Measurements from ENCODE around the gene ALKBH3. TPM values are rescaled to one million over a fixed set of nuclear protein-coding genes. Genes with fewer than 3 reads are reported as not detected.

Gene ALKBH3
- total RNA-seq, 1 experiment from 2014 or later, result 13.3 TPM

- TF ChIP-seq ZSCAN18 (CRISPR knock-in tag; IDR thresholded peaks at IDR 0.05), result no peak
Observed at GRCh38 chr11:43921561-43922294, 41.1 kb downstream of the ALKBH3 start (continued).

GRCh38 chr11:43922295-43922648 lies 41.6 kb downstream of the ALKBH3 start:
- ATAC-seq, result no peak
- Mint-ChIP-seq H3K27ac (no peak overlapping the region; the same call in 1 of the 2 replicates), H3K27me3 (ENCODE audit: low read depth) (no peaks in the 10 kb centered on the region), H3K36me3 (peaks cover 2% of the 10 kb centered on the region; the same call in 1 of the 2 replicates), H3K9me3 (no peaks in the 10 kb centered on the region), H3K4me1 (peaks cover 17% of the 10 kb centered on the region), H3K4me3 (no peak overlapping the region)
- CTCF ChIA-PET, result interaction anchor here (0.7 to 4.2 kb wide), 3 partner anchors 9 to 171 kb away, joined by 3 to 20 read pairs (median 3); partner anchors contain the start of gene C11orf96
- POLR2A ChIA-PET, result no interaction called here
- TF ChIP-seq ZNF396 (CRISPR knock-in tag; IDR thresholded peaks at IDR 0.05; ENCODE audit: borderline replicate concordance), result no peak
- TF ChIP-seq ETV6 (CRISPR knock-in tag; IDR thresholded peaks at IDR 0.05), result no peak
- TF ChIP-seq ZNF219 (CRISPR knock-in tag; IDR thresholded peaks at IDR 0.05; ENCODE audit: borderline replicate concordance), result no peak
- TF ChIP-seq, protein P1, sequence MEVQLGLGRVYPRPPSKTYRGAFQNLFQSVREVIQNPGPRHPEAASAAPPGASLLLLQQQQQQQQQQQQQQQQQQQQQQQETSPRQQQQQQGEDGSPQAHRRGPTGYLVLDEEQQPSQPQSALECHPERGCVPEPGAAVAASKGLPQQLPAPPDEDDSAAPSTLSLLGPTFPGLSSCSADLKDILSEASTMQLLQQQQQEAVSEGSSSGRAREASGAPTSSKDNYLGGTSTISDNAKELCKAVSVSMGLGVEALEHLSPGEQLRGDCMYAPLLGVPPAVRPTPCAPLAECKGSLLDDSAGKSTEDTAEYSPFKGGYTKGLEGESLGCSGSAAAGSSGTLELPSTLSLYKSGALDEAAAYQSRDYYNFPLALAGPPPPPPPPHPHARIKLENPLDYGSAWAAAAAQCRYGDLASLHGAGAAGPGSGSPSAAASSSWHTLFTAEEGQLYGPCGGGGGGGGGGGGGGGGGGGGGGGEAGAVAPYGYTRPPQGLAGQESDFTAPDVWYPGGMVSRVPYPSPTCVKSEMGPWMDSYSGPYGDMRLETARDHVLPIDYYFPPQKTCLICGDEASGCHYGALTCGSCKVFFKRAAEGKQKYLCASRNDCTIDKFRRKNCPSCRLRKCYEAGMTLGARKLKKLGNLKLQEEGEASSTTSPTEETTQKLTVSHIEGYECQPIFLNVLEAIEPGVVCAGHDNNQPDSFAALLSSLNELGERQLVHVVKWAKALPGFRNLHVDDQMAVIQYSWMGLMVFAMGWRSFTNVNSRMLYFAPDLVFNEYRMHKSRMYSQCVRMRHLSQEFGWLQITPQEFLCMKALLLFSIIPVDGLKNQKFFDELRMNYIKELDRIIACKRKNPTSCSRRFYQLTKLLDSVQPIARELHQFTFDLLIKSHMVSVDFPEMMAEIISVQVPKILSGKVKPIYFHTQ (CRISPR knock-in tag; IDR thresholded peaks at IDR 0.05), result no peak
- TF ChIP-seq GABPB1 (CRISPR knock-in tag; IDR thresholded peaks at IDR 0.05), result no peak
- TF ChIP-seq TEAD1 (CRISPR knock-in tag; IDR thresholded peaks at IDR 0.05), result no peak
- no peak for TF ChIP-seq FOXJ3 (CRISPR knock-in tag; IDR thresholded peaks at IDR 0.05; ENCODE audit: borderline replicate concordance)
- TF ChIP-seq PREB (CRISPR knock-in tag; IDR thresholded peaks at IDR 0.05; ENCODE audit: borderline replicate concordance), result no peak
- DNase-seq (ENCODE audit: low spot score), result no peak

DNA sequence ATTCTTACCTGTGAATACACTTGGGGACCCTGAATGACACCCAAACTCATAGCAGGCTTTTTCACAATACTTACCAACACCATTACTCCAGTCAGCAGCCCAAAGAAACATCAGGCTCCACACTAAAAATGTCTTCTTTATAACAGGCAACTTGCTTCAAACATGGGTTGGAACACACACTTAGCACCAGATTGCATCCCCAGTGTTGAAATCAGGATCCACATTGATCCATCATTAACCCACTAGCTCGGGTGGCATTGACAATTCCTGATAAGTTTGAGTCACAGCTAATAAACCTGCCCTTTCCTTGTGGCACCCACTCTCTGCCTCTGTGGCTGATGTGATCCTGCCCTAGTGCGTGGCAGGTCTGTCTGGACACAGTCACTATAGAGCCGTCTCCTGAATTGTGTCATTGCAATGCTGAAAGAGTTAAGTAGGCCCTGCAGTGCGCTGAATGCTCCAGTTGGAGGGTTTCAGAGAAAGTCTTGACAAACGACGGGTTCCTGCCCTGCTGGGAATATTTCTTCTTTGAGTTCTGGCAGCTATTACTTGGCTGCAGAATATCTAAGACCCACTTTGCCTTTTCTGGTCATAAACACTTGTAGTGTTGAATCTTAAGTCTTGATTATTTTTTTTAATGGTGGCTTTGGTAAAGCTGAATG lies 42.2 kb downstream of the ALKBH3 start:
- DNase-seq (ENCODE audit: low spot score) (no peak), ATAC-seq (no peak)
- POLR2A ChIA-PET, result no interaction called here
- TF ChIP-seq GRHL2 (CRISPR knock-in tag; IDR thresholded peaks at IDR 0.05; ENCODE audit: insufficient replicate concordance, severe bottlenecking) (no peak), CBFB (CRISPR knock-in tag; IDR thresholded peaks at IDR 0.05; ENCODE audit: low read depth) (no peak), ZNF121 (CRISPR knock-in tag; IDR thresholded peaks at IDR 0.05) (no peak), USF2 (CRISPR knock-in tag; IDR thresholded peaks at IDR 0.05) (no peak), NR1H2 (CRISPR knock-in tag; IDR thresholded peaks at IDR 0.05) (no peak), NR3C1 (CRISPR knock-in tag; conservative IDR thresholded peaks at IDR 0.05; ENCODE audit: low read depth) (no peak), TEAD4 (CRISPR knock-in tag; IDR thresholded peaks at IDR 0.05) (no peak)
- TF ChIP-seq, protein P2, sequence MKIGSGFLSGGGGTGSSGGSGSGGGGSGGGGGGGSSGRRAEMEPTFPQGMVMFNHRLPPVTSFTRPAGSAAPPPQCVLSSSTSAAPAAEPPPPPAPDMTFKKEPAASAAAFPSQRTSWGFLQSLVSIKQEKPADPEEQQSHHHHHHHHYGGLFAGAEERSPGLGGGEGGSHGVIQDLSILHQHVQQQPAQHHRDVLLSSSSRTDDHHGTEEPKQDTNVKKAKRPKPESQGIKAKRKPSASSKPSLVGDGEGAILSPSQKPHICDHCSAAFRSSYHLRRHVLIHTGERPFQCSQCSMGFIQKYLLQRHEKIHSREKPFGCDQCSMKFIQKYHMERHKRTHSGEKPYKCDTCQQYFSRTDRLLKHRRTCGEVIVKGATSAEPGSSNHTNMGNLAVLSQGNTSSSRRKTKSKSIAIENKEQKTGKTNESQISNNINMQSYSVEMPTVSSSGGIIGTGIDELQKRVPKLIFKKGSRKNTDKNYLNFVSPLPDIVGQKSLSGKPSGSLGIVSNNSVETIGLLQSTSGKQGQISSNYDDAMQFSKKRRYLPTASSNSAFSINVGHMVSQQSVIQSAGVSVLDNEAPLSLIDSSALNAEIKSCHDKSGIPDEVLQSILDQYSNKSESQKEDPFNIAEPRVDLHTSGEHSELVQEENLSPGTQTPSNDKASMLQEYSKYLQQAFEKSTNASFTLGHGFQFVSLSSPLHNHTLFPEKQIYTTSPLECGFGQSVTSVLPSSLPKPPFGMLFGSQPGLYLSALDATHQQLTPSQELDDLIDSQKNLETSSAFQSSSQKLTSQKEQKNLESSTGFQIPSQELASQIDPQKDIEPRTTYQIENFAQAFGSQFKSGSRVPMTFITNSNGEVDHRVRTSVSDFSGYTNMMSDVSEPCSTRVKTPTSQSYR (CRISPR knock-in tag; IDR thresholded peaks at IDR 0.05), result no peak
- TF ChIP-seq, protein P1 (CRISPR knock-in tag; IDR thresholded peaks at IDR 0.05), result no peak
- CTCF ChIA-PET, result interaction anchor here (0.7 to 4.2 kb wide), 7 partner anchors 8 to 171 kb away, joined by 3 to 20 read pairs (median 3); partner anchors contain the start of gene C11orf96
- peaks cover 2% of the 10 kb centered on the region; the same call in 1 of the 2 replicates for H3K36me3 Mint-ChIP-seq
- H3K4me1 Mint-ChIP-seq, result peaks cover 22% of the 10 kb centered on the region
- no peak overlapping the region for H3K4me3 Mint-ChIP-seq
- no peak overlapping the region for H3K27ac Mint-ChIP-seq
- H3K27me3 Mint-ChIP-seq (ENCODE audit: low read depth), result no peaks in the 10 kb centered on the region
- no peaks in the 10 kb centered on the region for H3K9me3 Mint-ChIP-seq

Data from WTC11 (cell line).